H1 (cell line): ENCODE data around the gene AK8.

Experiments used
- CREB1 ChIP-seq: IDR thresholded peaks from 2 replicates; pipeline ENCODE4 v1.6.1; 2012; ENCODE audit warnings: inconsistent platforms
- EZH2 ChIP-seq: fragments of 200-600 bp; sonication (generic); IDR thresholded peaks from 2 replicates; pipeline ENCODE4 v1.7.1; 2012; ENCODE audit warnings: low read depth, mild to moderate bottlenecking, moderate library complexity, low read length, inconsistent platforms; ENCODE audit not compliant: severe bottlenecking
- NRF1 ChIP-seq: IDR thresholded peaks from 2 replicates; pipeline ENCODE4 v1.6.1; 2011; ENCODE audit warnings: mild to moderate bottlenecking, low read depth, low read length, improper control_type of control experiment
- POLR2A ChIP-seq, 2 experiments: IDR thresholded peaks; 1 replicate in 1 of 2; 2 replicates in 1 of 2; pipeline ENCODE4 v1.6.1; 2011; ENCODE audit warnings: low read depth in 2 of 2, low read length in 2 of 2, mild to moderate bottlenecking in 2 of 2; ENCODE audit errors: control extremely low read depth in 1 of 2
- TBP ChIP-seq: IDR thresholded peaks from 2 replicates; pipeline ENCODE4 v1.6.1; 2011; ENCODE audit warnings: low read depth, low read length, improper control_type of control experiment
- TF ChIP-seq, protein P1 (sequence below), 3 experiments: IDR thresholded peaks; 1 replicate in 2 of 3; 2 replicates in 1 of 3; pipeline versions ENCODE4 v1.5.1 to v1.6.1; 2011; ENCODE audit warnings: low read length in 3 of 3, mild to moderate bottlenecking in 3 of 3, inconsistent platforms in 2 of 3, low read depth in 1 of 3, moderate library complexity in 1 of 3; ENCODE audit not compliant: insufficient read depth in 1 of 3; ENCODE audit errors: control extremely low read depth in 1 of 3

DNA sequence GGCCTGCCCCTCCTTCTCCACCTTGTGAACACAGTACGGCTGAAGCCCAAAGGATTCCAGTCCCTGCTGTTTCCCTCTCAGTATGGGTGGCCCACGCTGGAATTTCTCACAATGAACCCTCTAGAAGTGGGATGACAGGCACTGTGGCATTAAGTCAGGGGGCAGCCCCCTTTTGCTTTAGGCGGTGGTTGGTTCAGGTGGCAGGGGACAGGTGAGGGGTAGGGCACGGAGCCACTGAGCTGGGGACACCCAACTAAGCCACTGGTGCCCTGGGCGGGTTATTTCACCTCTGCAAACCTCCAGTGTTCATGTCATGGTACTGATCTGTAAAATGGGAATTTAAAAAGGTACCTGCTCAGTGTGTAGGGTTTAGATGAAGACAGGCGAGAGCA lies 8.2 kb upstream of the AK8 start:
- TF ChIP-seq TBP: no peak
- no peak for TF ChIP-seq EZH2
- TF ChIP-seq POLR2A (IDR thresholded peaks at IDR 0.05; ENCODE audit: control extremely low read depth in 1 of 2, low read depth in 2 of 2, low read length in 2 of 2): no peak
- no peak for TF ChIP-seq NRF1
- TF ChIP-seq, protein P1, sequence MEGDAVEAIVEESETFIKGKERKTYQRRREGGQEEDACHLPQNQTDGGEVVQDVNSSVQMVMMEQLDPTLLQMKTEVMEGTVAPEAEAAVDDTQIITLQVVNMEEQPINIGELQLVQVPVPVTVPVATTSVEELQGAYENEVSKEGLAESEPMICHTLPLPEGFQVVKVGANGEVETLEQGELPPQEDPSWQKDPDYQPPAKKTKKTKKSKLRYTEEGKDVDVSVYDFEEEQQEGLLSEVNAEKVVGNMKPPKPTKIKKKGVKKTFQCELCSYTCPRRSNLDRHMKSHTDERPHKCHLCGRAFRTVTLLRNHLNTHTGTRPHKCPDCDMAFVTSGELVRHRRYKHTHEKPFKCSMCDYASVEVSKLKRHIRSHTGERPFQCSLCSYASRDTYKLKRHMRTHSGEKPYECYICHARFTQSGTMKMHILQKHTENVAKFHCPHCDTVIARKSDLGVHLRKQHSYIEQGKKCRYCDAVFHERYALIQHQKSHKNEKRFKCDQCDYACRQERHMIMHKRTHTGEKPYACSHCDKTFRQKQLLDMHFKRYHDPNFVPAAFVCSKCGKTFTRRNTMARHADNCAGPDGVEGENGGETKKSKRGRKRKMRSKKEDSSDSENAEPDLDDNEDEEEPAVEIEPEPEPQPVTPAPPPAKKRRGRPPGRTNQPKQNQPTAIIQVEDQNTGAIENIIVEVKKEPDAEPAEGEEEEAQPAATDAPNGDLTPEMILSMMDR (IDR thresholded peaks at IDR 0.05; ENCODE audit: control extremely low read depth in 1 of 3, insufficient read depth in 1 of 3, low read depth in 1 of 3, low read length in 3 of 3): no peak
- no peak for TF ChIP-seq CREB1
